Left ventricle myocardium inferior (tissue), 1 donor: ENCODE results near the gene SIGLEC6. TPM values are rescaled to one million over a fixed set of nuclear protein-coding genes. Genes with fewer than 3 reads are reported as not detected.

ENCODE experiments used
- DNase-seq: peaks from one replicate; pipeline ENCODE4 v3.0.0-alpha.2; 2020
- H3K27ac ChIP-seq: fragments of 200-600 bp; replicated peaks from 2 replicates; pipeline ENCODE4 v1.8.0; 2021
- H3K27me3 ChIP-seq: fragments of 200-600 bp; 2 replicates; pipeline ENCODE4 v1.8.0; 2021; ENCODE audit warnings: low read depth
- H3K36me3 ChIP-seq: fragments of 200-600 bp; 2 replicates; pipeline ENCODE4 v1.8.0; 2021
- H3K4me1 ChIP-seq: fragments of 200-600 bp; 2 replicates; pipeline ENCODE4 v1.8.0; 2021
- H3K4me3 ChIP-seq: fragments of 200-600 bp; 2 replicates; pipeline ENCODE4 v1.8.0; 2021; ENCODE audit warnings: mild to moderate bottlenecking, moderate library complexity
- H3K9me3 ChIP-seq: fragments of 200-600 bp; replicated peaks from 2 replicates; pipeline ENCODE4 v1.8.0; 2021
- CTCF ChIP-seq: fragments of 200-600 bp; IDR thresholded peaks from 2 replicates; pipeline ENCODE4 v1.8.0; 2021; ENCODE audit warnings: antibody characterized with exemption, mild to moderate bottlenecking, borderline replicate concordance
- intact Hi-C: fragments of 100-400 bp; cut with micrococcal nuclease; formaldehyde crosslinking; loops from one replicate; pipeline ENCODE4 v1.11.0; 2022
- total RNA-seq: library from RNA; stranded (reverse); fragmentation: NEBNext Ultra II Directional; extraction: Animal tissue kit (Norgen Biotek cat#: 25700); gene quantifications from one replicate; pipeline ENCODE4 v1.2.1, GENCODE V29; 2021
- donor health status: DM: no; HTN: yes; CAD: no; lungs with severe emphysema.

Gene SIGLEC6
- total RNA-seq, 1 donor from 2014 or later = 0.33 TPM

DNA sequence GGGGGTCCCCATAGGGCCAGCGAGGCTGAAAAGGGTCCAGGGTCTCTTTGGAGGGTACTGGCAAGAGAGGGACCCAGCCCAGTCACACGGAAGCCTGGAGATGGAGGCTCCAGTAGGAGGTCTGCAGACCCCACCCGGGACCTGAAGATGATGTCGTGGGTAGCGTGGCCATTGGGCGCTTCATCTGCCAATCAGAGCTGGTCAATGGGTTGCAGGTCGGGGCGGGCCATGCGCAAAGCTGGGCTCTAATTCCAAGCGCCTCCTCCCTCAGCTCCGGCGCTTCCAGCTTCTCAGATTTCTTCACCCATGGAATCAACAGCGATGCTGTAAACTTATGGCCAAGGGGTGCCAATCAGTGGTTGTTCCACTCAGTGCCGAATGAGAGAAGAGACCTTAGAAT is 40.8 kb downstream of the SIGLEC6 start:
- H3K27ac ChIP-seq = no peak overlapping the region

DNA sequence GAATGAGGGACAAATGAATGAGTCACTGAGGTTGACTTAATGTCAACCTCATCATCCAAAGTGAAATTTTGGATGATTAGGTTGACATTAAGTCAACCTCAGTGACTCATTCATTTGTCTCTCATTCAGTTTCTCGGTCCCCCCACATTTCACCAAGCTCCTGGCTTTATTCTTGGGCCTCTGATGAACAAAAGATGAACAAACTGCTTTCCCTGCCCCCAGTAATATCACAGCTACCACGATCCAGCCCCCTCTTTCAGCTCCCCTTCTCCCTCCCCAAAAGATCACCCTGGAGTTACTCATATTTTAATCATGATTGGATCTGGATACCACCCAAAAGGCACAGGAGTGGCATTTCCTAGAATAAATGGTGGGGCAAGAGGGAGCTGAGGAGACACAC is 42.4 kb downstream of the SIGLEC6 start:
- H3K4me1 ChIP-seq = no peaks in the 10 kb centered on the region
- no peaks in the 10 kb centered on the region for H3K36me3 ChIP-seq
- intact Hi-C loops = no loop called here
- H3K27me3 ChIP-seq = peaks cover 83% of the 10 kb centered on the region
- no peak for TF ChIP-seq CTCF
- no peak for DNase-seq
- no peak overlapping the region for H3K4me3 ChIP-seq
- H3K9me3 ChIP-seq = no peaks in the 10 kb centered on the region
- no peak overlapping the region for H3K27ac ChIP-seq

More for the DNA sequence above, 40.8 kb downstream of the SIGLEC6 start:
- intact Hi-C loops = no loop called here
- Histone ChIP-seq H3K4me1 (no peaks in the 10 kb centered on the region), H3K27me3 (peaks cover 75% of the 10 kb centered on the region), H3K36me3 (no peaks in the 10 kb centered on the region), H3K9me3 (no peaks in the 10 kb centered on the region), H3K4me3 (no peak overlapping the region)
- no peak for TF ChIP-seq CTCF
- no peak for DNase-seq

- Histone ChIP-seq H3K9me3 (no peaks in the 10 kb centered on the region), H3K36me3 (no peaks in the 10 kb centered on the region), H3K27ac (no peak overlapping the region), H3K27me3 (peaks cover 86% of the 10 kb centered on the region), H3K4me1 (no peaks in the 10 kb centered on the region), H3K4me3 (no peak overlapping the region)
- TF ChIP-seq CTCF = no peak
- intact Hi-C loops = no loop called here
- DNase-seq = no peak
Observed at GRCh38 chr19:51488491-51488890, 43.0 kb downstream of the SIGLEC6 start.

GRCh38 chr19:51485960-51486660 is 45.4 kb downstream of the SIGLEC6 start:
- H3K9me3 ChIP-seq = no peaks in the 10 kb centered on the region
- H3K27ac ChIP-seq = no peak overlapping the region
- H3K4me3 ChIP-seq = no peak overlapping the region
- no peak for DNase-seq
- peaks cover 87% of the 10 kb centered on the region for H3K27me3 ChIP-seq
- H3K36me3 ChIP-seq = no peaks in the 10 kb centered on the region
- no peak for TF ChIP-seq CTCF
- H3K4me1 ChIP-seq = no peaks in the 10 kb centered on the region
- intact Hi-C loops = no loop called here

GRCh38 chr19:51480590-51480989 is 50.9 kb downstream of the SIGLEC6 start:
- H3K27me3 ChIP-seq = peaks cover 90% of the 10 kb centered on the region
- H3K4me3 ChIP-seq = no peak overlapping the region
- no peaks in the 10 kb centered on the region for H3K9me3 ChIP-seq
- intact Hi-C loops = no loop called here
- H3K27ac ChIP-seq = no peak overlapping the region
- H3K4me1 ChIP-seq = no peaks in the 10 kb centered on the region
- TF ChIP-seq CTCF = no peak
- H3K36me3 ChIP-seq = no peaks in the 10 kb centered on the region
- DNase-seq = no peak
